HL-60 (cell line): ENCODE results near the gene PTPRR.
A peak's percentile ranks its signal among the peaks of the same experiment; 100 is the strongest.

ENCODE experiments used
- GABPA ChIP-seq: IDR thresholded peaks from 2 replicates; pipeline ENCODE4 v1.6.1; 2012; ENCODE audit warnings: low read depth
- REST ChIP-seq: IDR thresholded peaks from 2 replicates; pipeline ENCODE4 v1.6.1; 2012; ENCODE audit warnings: low read depth; ENCODE audit not compliant: insufficient replicate concordance
- TF ChIP-seq, protein P1 (sequence below): IDR thresholded peaks from one replicate; pipeline ENCODE4 v1.5.1; 2011; ENCODE audit warnings: low read length, control low read depth, inconsistent platforms; ENCODE audit not compliant: insufficient read depth

- TF ChIP-seq, protein P1, sequence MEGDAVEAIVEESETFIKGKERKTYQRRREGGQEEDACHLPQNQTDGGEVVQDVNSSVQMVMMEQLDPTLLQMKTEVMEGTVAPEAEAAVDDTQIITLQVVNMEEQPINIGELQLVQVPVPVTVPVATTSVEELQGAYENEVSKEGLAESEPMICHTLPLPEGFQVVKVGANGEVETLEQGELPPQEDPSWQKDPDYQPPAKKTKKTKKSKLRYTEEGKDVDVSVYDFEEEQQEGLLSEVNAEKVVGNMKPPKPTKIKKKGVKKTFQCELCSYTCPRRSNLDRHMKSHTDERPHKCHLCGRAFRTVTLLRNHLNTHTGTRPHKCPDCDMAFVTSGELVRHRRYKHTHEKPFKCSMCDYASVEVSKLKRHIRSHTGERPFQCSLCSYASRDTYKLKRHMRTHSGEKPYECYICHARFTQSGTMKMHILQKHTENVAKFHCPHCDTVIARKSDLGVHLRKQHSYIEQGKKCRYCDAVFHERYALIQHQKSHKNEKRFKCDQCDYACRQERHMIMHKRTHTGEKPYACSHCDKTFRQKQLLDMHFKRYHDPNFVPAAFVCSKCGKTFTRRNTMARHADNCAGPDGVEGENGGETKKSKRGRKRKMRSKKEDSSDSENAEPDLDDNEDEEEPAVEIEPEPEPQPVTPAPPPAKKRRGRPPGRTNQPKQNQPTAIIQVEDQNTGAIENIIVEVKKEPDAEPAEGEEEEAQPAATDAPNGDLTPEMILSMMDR, result peak; percentile 72
- TF ChIP-seq REST (no peak), GABPA (no peak)
Observed at GRCh38 chr12:70719672-70720420, 200.7 kb downstream of the PTPRR start.
